HG02763 (cell line): ENCODE results near the gene ZDHHC7.

Source experiments
- ATAC-seq: cut with Tn5 transposase; IDR thresholded peaks from one replicate; pipeline ENCODE4 v1.9.1; 2021; ENCODE audit warnings: mild to moderate bottlenecking, moderate library complexity; ENCODE audit not compliant: unreplicated experiment

Gene ZDHHC7

DNA sequence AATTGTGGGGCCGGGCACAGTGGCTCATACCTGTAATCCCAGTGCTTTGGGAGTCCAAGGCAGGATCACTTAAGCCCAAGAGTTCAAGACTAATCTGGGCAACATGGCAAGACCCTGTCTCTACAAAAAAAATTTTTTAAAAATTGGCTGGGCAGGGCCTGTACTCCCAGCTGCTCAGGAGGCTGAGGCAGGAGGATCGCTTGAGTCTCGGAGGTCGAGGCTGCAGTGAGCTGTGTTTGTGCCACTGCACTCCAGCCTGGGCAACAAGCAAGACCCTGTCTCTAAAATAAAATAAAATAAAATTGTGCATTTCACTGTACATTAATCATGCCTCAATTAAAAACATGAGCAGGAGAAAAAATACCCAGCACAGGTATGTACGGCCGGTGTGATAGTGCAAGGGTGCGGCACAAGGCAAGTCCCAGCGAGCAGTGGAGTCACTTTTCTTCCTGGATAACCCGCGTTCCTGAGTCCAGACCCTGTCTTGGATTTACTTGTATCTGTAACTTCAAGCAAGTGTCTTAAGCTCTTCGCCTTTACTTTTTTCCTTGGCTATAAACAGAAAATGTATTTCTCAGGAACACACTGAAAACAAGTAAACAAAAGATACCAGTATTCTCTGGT lies 11.4 kb downstream of the ZDHHC7 start:
- no peak for ATAC-seq

DNA sequence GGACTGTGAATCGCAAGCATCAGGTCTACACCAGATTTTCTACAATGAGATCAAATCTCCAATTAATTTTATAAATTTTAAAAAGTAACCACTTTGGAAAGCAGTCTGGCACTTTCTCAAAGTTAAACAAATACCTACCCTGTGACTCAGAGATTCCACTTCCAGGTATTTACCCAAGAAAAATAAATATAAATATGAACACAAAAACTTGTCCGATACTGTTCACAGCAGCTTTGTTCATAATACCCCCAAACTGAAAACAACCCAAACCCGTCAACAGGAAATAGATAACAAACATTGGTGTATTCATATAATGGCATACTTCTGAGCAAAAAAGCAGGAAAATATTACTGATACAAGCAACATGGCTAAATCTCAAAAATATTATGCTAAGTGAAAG lies 12.1 kb downstream of the ZDHHC7 start:
- ATAC-seq: no peak

GRCh38 chr16:84996365-84996764 lies 15.0 kb downstream of the ZDHHC7 start:
- no peak for ATAC-seq

DNA sequence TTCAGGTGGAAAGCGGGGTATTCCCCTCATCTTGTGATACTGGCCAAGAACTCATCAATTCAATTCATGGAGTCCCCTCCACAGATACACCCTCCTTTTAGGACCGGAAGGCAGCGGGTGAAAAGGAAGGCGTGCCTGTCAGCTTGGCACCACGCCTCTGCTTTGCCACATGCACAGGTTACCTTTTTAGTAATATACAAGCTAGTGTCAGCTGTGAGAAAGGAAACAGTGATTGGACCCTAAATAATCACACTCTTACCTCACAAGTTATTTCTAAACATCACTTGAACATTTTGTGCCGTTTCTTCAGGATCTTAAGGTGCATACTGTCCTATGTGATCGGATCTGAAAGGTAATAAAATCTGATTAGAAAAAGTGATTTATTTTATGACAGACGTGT lies 15.7 kb downstream of the ZDHHC7 start:
- no peak for ATAC-seq

GRCh38 chr16:84993926-84994325 lies 17.4 kb downstream of the ZDHHC7 start:
- ATAC-seq: no peak

- no peak for ATAC-seq
Observed at GRCh38 chr16:84992717-84993075, 18.6 kb downstream of the ZDHHC7 start.

DNA sequence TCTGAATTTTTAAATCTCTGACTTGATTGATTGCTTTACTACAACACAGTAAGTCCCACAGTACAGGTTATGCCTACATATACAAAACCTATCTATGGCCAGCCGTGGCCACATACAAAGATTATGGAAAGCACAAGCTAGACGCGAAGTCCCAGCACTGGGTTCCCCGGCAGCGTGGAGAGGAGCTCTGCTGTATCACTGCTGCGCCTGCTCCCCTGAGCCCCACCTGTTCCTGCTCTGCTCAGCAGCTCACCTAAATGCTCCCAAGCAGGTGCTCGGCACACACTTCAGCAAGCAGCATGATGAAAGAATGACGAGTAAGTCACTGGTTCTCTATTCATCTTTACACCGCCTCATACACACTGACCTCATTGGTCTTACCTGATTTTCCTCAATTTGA lies 20.6 kb downstream of the ZDHHC7 start:
- ATAC-seq: no peak

DNA sequence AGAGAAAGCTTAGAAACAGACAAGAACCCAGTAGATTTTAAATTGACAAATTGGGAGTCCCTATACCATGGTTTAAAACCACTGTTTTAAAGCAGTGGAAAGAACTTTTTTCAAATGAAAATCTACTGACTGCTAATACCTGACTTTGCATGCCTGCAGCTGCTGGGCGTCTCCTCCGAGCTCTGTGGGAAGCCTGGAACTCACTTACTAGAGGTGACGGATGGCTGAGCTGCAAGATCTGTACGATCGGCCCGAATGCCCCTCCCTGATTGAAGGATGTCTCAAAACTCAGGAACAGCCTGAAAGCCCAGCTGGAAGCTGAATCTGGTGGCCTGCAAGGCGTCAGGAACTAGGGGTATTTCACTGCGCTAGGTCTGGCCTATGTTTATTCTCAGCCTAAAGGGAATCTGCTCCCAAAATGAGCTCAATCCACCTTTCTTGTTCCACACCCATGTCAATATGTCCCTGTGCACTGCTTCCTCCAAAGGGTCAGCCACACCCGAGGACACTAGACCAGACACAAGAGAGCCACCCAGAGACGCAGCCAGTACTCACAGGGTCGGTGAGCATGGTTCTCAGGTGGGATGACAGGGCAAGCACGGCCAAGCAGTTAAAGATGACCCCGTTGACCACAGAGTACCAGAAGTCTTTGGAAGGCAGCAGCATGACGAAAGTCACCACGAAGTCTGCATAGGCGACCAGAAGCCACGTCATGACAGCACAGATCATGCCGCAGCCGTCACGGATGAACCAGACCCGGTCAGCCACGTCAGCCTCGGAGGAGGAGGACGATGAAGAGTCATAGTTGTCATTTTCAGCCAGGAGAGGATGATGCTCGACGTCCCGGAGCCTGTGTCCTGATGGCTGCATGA lies 21.4 kb downstream of the ZDHHC7 start:
- no peak for ATAC-seq

DNA sequence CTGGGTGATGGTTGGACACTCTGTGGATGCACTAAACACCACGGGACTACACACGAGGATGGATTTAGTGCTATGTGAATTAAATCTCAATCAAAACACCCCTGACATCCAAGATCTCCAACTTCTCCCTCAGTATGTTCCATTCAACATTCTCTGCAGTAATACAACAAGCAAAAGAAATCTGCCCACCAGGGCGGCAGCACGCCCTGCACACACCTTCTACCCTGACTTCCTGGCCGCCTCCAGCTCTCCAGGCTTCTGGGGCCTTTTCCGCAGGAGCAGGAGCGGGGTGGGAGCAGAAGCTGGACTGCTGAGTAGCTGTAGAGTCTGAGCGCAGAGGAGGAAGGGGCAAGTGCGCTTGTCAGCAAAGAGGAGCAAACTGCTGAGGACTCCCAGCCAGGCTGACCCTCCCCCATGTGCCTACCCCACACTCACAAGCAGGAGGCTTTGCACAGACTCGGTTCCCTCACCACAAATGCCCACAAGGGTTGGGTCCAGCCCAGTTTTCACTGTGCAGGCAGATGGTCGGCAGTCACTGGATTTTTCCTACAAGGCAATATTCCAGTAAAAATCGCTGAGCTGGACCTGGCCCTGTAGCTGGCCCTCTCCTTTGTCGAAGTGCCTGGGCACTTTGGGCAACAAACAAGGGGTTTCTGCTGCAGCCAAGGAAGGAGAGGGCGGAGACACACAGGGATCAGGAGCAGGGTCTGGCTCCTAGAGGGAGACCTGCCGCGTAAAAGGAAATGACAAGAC lies 22.8 kb downstream of the ZDHHC7 start:
- no peak for ATAC-seq

DNA sequence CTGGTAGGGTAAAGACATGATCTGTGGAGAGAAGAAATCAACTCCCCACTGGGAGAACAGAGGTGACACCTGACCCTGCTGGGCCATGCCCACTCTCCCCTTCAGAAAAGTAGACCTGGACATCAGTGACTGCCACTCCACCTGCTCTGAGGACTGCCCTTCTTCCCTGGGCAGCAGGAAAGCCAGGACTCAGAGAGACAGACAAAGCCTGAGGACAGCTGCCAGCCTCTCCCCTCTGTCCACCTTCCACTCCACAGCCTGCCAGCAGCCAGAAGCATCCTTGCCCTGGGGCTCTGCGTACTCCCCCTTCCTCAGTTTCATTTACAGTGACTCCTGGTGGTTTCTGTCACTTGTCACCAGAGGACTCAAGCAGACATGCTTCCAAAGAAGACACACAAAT lies 24.5 kb downstream of the ZDHHC7 start:
- ATAC-seq: no peak

- ATAC-seq: no peak
Observed at GRCh38 chr16:84986102-84986501, 25.2 kb downstream of the ZDHHC7 start.

- no peak for ATAC-seq
Observed at GRCh38 chr16:84985079-84986065, 26.0 kb downstream of the ZDHHC7 start.

DNA sequence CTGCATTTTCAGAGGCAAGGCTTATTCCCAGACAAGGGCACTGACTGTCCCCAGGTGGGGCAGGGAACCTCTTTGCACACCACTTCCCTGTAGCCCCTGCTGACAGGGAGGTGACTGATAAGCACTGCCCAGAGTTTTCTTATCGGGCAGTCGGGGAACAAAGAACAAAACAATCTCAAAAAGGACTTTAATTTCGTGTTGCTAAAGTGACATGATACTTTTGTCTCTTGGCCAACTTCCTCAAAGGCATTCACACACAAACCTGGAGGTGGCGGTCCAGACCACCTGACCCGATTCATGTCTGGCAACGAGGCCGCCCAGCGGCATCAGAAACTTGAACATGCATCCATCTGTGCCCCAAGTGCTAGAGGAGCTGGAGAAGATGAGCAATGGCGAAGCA lies 28.9 kb downstream of the ZDHHC7 start:
- no peak for ATAC-seq

DNA sequence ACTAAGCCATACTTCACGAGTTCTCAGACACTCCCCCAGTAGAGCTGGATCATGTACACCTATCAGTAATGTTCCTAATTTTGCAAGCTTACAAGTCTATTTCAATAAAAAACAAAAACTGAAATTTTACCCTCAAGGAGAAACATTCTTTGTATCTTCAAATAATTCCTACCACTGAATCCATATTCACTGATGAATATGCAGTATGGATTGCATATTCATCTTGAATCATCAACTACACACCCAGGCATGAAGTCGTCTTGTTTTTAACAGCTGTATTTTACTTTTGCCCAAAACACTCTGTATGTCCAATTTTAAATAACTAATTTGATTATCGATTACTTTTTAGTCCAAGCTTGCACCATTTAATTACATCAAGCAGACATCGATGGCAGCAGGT lies 31.8 kb downstream of the ZDHHC7 start:
- no peak for ATAC-seq

DNA sequence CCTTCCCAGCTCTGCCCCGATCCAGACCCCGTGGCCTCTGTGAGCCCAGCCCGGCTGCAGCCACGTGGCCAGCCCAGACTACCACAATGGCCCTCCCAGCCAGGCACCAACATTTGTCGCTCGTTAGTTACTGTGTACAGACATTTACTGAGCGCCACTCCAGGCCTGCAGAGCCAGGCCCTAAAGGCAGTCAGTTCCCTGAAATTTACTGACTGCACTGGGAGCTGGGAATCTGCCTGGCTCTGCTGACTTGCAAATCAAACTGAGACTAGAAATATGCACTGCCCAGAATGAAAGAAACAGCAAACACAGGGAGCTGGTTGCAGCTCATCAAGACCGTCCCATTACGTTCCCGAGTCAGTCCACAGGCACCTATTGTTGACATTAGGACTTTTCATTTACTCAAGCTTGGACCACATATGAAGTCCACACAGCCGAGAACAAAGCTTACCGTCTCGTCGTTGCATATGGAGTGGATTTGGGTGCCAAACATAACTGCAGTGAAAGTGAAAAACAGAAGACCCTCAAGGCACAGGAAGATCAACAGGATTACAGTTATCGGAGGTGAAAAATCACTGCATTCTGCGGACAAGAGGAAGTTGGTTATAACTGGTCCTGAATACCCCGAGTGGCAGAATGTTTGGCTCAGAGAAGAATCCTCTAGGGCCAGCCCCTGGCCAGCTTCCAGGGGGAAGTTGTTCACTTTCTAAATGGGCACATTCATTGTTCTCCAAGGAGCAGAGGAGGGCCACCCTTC lies 34.5 kb downstream of the ZDHHC7 start:
- ATAC-seq: no peak

- ATAC-seq: no peak
Observed at GRCh38 chr16:84975522-84975921, 35.8 kb downstream of the ZDHHC7 start.

- no peak for ATAC-seq
Observed at GRCh38 chr16:84975066-84975465, 36.3 kb downstream of the ZDHHC7 start.

GRCh38 chr16:84973776-84974523 lies 37.4 kb downstream of the ZDHHC7 start:
- ATAC-seq: no peak

DNA sequence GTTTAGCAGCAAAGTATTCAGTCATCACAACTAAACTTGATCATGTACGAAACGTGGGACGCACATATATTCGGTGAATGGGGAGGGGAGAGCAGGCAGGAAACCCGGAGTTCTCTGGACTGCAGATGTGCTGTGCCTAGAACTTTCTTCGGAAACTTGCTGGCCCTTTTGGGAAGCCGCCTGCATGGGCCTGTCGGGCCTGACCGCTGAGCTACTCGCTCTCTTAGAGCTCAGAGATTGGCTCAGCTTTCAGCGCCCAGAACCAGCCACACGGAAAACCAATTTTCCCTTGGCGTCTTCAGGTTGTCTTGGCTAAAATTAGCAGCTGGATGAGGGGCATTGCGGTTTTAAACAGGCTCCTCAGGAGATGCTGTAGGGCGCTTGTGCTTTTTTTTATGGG lies 38.1 kb downstream of the ZDHHC7 start:
- ATAC-seq: no peak
